GM12874 (cell line): Measurements from ENCODE around the gene EIF4E1B.

Experiments used
- CTCF ChIP-seq: IDR thresholded peaks from 2 replicates; pipeline ENCODE4 v1.5.1; 2011; ENCODE audit warnings: low read depth, mild to moderate bottlenecking, control low read depth, low read length, moderate library complexity; ENCODE audit not compliant: insufficient read depth

EIF4E1B gene

GRCh38 chr5:176671399-176671798 lies 40.9 kb downstream of the EIF4E1B start:
- TF ChIP-seq CTCF, result no peak

DNA sequence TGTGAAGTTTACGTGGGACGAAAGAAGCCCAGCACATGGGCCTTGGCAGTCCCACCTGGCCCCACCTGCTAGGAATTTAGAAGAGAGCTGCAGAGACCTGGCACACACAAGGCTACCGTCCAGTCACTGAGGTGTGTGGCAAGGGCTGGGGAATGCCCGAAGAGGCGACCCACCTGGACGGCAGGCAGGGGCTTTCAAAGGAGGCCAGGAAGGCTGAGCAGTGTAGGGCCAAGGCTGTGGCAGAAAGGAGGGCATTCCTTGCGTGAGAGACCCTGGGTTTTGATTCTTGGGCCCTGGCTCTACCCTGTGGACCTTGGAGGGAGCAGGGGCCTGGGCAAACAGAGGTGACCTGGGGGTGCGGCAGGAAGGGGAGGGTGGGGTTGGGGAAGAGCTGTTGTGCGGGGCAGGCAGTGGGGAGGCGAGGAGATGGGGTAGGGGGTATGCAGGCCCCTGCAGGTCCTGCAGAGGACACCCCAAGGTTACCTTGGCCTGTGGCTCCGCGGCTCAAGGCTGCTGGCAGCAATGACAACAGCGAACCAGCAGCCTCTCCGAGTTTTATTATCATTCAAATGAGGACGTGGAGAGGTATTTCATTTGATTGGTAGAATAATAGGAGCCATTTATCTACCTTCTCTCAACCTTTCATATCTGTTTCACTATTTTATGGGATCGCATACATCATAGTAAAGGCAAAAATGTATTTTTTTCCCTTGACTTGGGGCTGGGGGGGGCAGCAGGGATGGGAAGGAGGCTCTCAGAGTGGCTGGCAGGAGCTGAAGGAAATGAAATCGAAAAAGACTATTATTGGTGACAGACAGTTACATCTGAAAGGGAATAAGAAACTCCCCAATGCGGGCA lies 41.6 kb downstream of the EIF4E1B start:
- no peak for TF ChIP-seq CTCF

DNA sequence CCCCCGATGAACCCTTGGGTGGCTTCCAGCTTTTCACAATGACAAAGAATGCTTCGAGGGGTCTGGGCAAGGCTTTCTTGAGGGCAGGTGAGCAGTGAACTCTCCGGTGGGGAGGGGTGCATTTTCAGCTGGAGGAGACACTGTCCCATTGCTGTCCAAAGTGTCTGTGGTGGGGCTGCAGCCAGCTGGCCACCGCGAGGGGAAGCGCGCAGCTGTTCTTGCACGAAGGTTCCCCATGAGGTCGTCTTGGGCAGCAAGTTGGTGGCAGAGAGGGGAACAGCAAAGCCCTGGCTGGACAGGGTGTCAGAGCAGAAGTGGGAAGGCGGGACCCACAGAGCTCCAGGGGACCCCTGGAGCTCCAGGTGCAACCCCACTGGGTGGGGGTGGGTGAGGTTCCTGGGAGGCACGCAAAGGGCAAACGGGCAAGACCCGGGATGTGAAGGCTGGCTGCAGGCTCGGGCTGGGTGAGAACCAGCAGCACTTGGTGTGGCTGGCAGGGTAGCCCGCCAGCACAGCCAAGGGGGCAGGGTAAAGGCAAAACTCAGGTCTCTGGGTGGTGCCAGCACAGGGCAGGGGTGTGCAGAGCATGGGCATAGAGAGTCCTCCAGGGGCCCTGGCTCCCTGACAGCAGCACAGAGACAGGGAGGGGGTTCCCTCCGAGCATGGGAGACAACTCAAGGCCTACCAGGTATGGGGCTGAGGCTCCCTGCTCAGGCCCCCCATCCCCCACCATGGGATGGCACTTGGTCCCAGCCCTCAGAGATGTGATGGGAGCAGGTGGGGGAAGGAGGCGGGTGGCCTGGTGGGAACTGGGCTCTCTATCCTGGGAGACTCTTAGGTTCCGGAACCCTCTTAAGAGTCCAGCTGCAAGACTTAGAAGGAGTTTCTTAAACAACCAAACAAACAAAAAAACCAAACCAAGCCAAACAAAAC lies 43.4 kb downstream of the EIF4E1B start:
- no peak for TF ChIP-seq CTCF

DNA sequence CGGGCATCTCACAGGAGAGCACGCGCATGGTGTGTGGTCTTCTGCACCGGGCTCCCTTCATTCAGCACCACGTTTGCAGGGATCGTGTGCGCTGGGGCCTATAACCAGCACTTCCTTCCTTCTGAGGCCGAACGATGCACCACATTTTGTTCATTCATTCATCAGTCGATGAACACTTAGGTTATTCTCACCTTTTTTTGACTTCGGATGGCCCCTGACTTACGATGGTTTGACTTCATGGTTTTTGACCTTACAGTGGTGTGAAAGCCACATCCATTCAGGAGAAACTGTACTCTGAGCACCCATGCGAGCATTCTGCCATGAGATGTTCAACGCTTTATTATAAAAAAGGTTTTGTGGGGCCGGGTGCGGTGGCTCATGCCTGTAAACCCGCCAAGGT lies 44.3 kb downstream of the EIF4E1B start:
- no peak for TF ChIP-seq CTCF

DNA sequence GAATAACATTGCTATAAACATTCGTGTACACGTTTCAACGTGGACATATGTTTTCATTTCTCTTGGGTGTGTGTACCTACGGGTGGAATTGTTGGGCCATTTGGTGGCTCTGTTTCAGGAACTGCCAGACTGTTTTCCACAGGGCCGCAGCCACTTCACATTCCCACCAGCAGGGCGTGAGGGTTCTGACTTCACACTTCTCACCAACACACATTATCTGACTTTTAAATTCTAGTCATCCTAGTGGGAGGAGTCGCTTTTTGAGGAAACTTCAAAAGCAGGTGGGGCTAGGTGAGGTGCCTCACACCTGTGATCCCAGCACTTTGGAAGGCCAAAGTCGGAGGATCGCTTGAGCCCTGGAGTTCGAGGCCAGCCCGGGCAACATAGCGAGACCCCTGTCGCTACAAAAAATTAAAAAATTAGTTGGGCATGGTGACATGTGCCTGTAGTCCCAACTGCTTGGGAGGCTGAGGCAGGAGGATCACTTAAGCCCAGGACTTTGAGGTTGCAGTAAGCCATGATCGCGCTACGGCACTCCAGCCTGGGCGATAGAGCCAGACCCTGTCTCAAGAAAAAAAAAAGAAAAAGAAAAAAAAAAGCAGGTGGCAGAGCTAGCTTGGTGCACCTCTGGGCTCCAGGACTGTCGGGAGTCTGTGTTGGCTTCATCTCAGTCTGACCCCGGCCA lies 45.3 kb downstream of the EIF4E1B start:
- peak; percentile 30; the same call in 1 of the 2 replicates for TF ChIP-seq CTCF

DNA sequence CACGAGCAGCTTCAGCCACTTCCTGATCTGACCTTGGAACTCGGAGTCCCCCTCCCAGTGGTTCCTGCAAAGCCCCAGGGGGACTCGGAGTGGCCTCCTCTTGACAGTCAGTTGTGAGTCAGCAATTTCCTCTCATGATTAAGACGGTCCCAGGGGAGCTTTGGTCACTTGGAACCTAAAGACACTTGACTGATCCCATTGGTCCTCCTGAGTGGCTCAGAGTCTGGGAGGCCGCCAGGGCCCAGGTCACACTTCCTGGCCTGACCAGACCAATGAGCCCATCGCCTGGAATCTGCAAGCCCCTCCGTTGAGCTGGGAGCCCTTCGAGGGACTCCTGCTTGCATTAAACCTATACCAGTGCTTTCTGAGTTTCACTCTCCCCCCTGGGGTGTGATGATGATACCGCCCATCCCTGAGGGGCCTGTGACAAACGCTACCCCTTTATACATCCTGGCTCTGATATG lies 45.9 kb downstream of the EIF4E1B start:
- TF ChIP-seq CTCF, result no peak
